Sigmoid colon (tissue), 3 donors: ENCODE measurements around the gene JPT2.

Experiments
- CTCF ChIP-seq, 4 experiments: fragments of 450-650 bp in 3 of 4; fragments of 200-600 bp in 1 of 4; IDR thresholded peaks; one replicate each; pipeline ENCODE4 v1.5.1; 2016 to 2019; ENCODE audit warnings: antibody characterized with exemption in 4 of 4, mild to moderate bottlenecking in 3 of 4, moderate library complexity in 2 of 4
- POLR2A ChIP-seq, 2 donors: fragments of 450-650 bp; IDR thresholded peaks; one replicate each; pipeline ENCODE4 v1.6.1; 2016; ENCODE audit warnings: antibody characterized with exemption in 2 of 2, mild to moderate bottlenecking in 2 of 2, moderate library complexity in 2 of 2

- TF ChIP-seq POLR2A (IDR thresholded peaks at IDR 0.05) = no peak
- TF ChIP-seq CTCF (IDR thresholded peaks at IDR 0.05) = no peak
Observed at GRCh38 chr16:1677942-1678499, at the start of gene JPT2.
